Mesenchymal stem cell (in vitro differentiated cells and primary cell): ENCODE results near the gene CDHR3.

Experiments used
- DNase-seq: peaks from one replicate; pipeline ENCODE4 v3.0.0-alpha.2; 2013
- H2AFZ ChIP-seq: one replicate; pipeline ENCODE4 v1.6.1; 2013; ENCODE audit warnings: low read depth, mild to moderate bottlenecking, control low read depth, inconsistent platforms, low read length, moderate library complexity
- H2AK5ac ChIP-seq: 2 replicates; pipeline ENCODE4 v1.6.1; 2013; ENCODE audit warnings: low read length, moderate library complexity, mild to moderate bottlenecking, inconsistent platforms; ENCODE audit not compliant: severe bottlenecking
- H2BK120ac ChIP-seq: one replicate; pipeline ENCODE4 v1.6.1; 2013; ENCODE audit warnings: low read depth, mild to moderate bottlenecking, inconsistent platforms, low read length, moderate library complexity
- H2BK12ac ChIP-seq, 2 experiments: one replicate each; pipeline ENCODE4 v1.6.1; 2013; ENCODE audit warnings: inconsistent platforms in 2 of 2, low read length in 2 of 2, mild to moderate bottlenecking in 2 of 2, moderate library complexity in 2 of 2, control low read depth in 1 of 2
- H2BK15ac ChIP-seq: one replicate; pipeline ENCODE4 v1.6.1; 2013; ENCODE audit warnings: mild to moderate bottlenecking, low read depth, inconsistent platforms; ENCODE audit not compliant: poor library complexity, severe bottlenecking
- H2BK5ac ChIP-seq: 2 replicates; pipeline ENCODE4 v1.6.1; 2013; ENCODE audit warnings: low read depth, mild to moderate bottlenecking, low read length, control low read depth, inconsistent platforms; ENCODE audit not compliant: poor library complexity, severe bottlenecking
- H3K14ac ChIP-seq, 2 experiments: one replicate each; pipeline ENCODE4 v1.6.1; 2013; ENCODE audit warnings: inconsistent platforms in 2 of 2, low read length in 2 of 2, control low read depth in 1 of 2, mild to moderate bottlenecking in 1 of 2, moderate library complexity in 1 of 2
- H3K18ac ChIP-seq, 2 experiments: one replicate each; pipeline ENCODE4 v1.6.1; 2013; ENCODE audit warnings: inconsistent platforms in 2 of 2, low read length in 2 of 2, control low read depth in 1 of 2, low read depth in 1 of 2, mild to moderate bottlenecking in 1 of 2
- H3K23ac ChIP-seq, 2 experiments: one replicate each; pipeline ENCODE4 v1.6.1; 2013; ENCODE audit warnings: inconsistent platforms in 2 of 2, low read length in 2 of 2, mild to moderate bottlenecking in 2 of 2, moderate library complexity in 2 of 2, control low read depth in 1 of 2
- H3K27ac ChIP-seq: 2 replicates; pipeline ENCODE4 v1.5.1; 2013; ENCODE audit warnings: mild to moderate bottlenecking, moderate library complexity, low read length, control low read depth, inconsistent platforms; ENCODE audit not compliant: poor library complexity, severe bottlenecking
- H3K27me3 ChIP-seq, 2 experiments: 2 replicates each; pipeline versions ENCODE4 v1.6.1 to v1.7.0; 2013; ENCODE audit warnings: low read length in 2 of 2, mild to moderate bottlenecking in 2 of 2, moderate library complexity in 2 of 2, control low read depth in 1 of 2, inconsistent platforms in 1 of 2; ENCODE audit not compliant: control insufficient read depth in 1 of 2, insufficient read depth in 1 of 2
- H3K36me3 ChIP-seq, 2 experiments: 2 replicates each; pipeline versions ENCODE4 v1.6.1 to v1.7.0; 2013; ENCODE audit warnings: low read length in 2 of 2, control low read depth in 1 of 2, inconsistent platforms in 1 of 2, low read depth in 1 of 2, mild to moderate bottlenecking in 1 of 2; ENCODE audit not compliant: insufficient read depth in 2 of 2, control insufficient read depth in 1 of 2
- H3K4ac ChIP-seq, 2 experiments: one replicate each; pipeline ENCODE4 v1.6.1; 2013; ENCODE audit warnings: inconsistent platforms in 2 of 2, low read length in 2 of 2, mild to moderate bottlenecking in 2 of 2, moderate library complexity in 2 of 2, control low read depth in 1 of 2, low read depth in 1 of 2
- H3K4me1 ChIP-seq: 2 replicates; pipeline ENCODE4 v1.6.1; 2013; ENCODE audit warnings: low read depth, low read length, control low read depth; ENCODE audit not compliant: control insufficient read depth, insufficient read depth
- H3K4me2 ChIP-seq: 2 replicates; pipeline ENCODE4 v1.6.1; 2013; ENCODE audit warnings: low read length, mild to moderate bottlenecking, inconsistent platforms; ENCODE audit not compliant: poor library complexity, severe bottlenecking
- H3K4me3 ChIP-seq, 2 experiments: 2 replicates each; pipeline versions ENCODE4 v1.5.1 to v1.7.0; 2013; ENCODE audit warnings: low read length in 2 of 2, mild to moderate bottlenecking in 2 of 2, control low read depth in 1 of 2, low read depth in 1 of 2; ENCODE audit not compliant: insufficient read depth in 1 of 2
- H3K79me1 ChIP-seq: replicated peaks from 2 replicates; pipeline ENCODE4 v1.6.1; 2013; ENCODE audit warnings: mild to moderate bottlenecking, control low read depth, low read length, inconsistent platforms; ENCODE audit not compliant: poor library complexity, severe bottlenecking
- H3K9ac ChIP-seq: 2 replicates; pipeline ENCODE4 v1.7.0; 2013; ENCODE audit warnings: mild to moderate bottlenecking, low read length, moderate library complexity
- H3K9me3 ChIP-seq: 2 replicates; pipeline ENCODE4 v1.7.0; 2013; ENCODE audit warnings: mild to moderate bottlenecking, low read length; ENCODE audit not compliant: control insufficient read depth
- H4K8ac ChIP-seq: one replicate; pipeline ENCODE4 v1.6.1; 2013; ENCODE audit warnings: inconsistent platforms, mild to moderate bottlenecking, low read length, moderate library complexity
- H4K91ac ChIP-seq: one replicate; pipeline ENCODE4 v1.6.1; 2013; ENCODE audit warnings: mild to moderate bottlenecking, low read length, inconsistent platforms
- WGBS: methylation state at CpG from one replicate; pipeline ENCODE4 v1.1.7; 2013; ENCODE audit warnings: mixed read lengths; 5-methylcytosine and 5-hydroxymethylcytosine counted together

The CDHR3 gene

DNA sequence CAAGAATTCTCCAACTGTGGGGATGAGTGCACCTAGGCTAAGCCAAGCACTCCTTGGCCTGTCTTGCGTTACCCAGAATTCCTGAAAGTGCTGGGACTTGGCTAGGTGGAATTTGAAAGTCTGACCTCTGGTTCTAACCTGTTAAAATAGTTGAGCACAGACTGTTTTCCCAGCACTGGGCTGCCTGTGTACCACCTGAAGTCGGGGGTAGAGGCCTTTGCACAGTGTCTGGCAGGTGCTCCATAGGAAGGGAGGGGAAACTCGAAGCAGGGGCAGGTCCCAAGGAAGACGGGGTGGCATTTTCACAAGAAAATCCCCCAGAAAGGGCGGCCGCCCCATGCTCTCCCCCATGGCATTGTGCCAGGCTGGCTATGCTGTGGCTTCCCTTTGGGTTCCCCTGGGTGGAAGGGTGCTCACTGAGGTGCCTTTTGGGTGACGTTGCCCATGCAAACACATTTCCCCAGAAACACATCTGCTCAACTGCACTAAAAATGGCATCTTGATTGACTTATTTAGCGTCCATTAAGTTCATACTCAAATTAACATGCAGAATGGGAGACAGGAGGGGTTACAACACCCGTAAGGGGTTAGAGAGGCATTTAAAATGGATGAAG is 86.2 kb downstream of the CDHR3 start:
- Histone ChIP-seq H4K8ac (no peak overlapping the region), H3K9me3 (no peaks in the 10 kb centered on the region), H3K23ac (no peak overlapping the region), H3K18ac (no peak overlapping the region), H3K4me2 (no peak overlapping the region), H2BK15ac (no peak overlapping the region), H3K27ac (no peak overlapping the region), H3K27me3 (peaks cover 35 to 43% of the 10 kb centered on the region in 2 experiments), H3K36me3 (no peaks in the 10 kb centered on the region), H2AK5ac (no peak overlapping the region), H4K91ac (no peak overlapping the region), H3K79me1 (no peaks in the 10 kb centered on the region), H3K4ac (no peak overlapping the region), H2BK12ac (no peak overlapping the region), H3K14ac (no peak overlapping the region), H2BK120ac (no peak overlapping the region), H3K4me3 (no peak overlapping the region), H3K4me1 (peaks cover 7% of the 10 kb centered on the region), H3K9ac (no peak overlapping the region), H2BK5ac (no peak overlapping the region), H2AFZ (no peak overlapping the region)
- 88% methylated on average over 7 of the region's 9 CpGs for WGBS
- no peak for DNase-seq

DNA sequence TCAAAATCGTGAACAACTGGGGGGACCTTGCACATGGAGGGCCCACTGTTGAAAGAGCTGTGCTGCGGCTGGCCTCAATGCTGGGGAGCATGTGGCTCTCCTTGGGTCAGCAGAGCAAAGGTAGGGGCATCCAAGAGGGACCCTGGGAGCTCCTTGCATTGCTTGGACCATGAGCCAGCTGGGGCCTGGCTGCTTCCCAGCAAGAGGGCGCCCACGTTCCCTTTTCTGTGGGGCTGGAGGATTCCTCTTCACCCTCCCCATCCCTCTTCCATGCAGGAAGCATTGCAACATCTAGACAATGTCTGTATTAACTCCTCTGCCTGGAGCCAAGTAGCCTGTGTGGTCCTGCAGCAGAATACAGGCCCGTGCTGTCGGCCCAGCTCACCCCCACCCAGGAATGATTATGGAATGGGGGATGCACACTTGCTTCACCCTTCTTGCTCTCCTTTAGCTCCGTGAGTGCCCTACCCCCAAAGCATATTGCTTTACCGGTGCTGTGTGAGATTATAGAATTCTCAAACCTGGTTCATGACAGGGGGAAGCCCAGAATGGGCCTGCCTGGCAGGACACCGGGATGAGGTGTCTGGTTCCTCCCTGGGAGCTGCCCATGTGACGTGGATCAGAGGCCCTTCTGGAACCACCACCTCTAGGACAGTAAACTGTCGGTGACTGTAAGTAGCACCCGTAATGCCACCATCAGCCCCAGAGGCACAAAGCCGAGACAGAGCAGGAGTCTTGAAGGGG is 87.1 kb downstream of the CDHR3 start:
- no peak overlapping the region for H3K23ac ChIP-seq
- no peak overlapping the region for H4K8ac ChIP-seq
- H3K36me3 ChIP-seq, result no peaks in the 10 kb centered on the region
- H2AFZ ChIP-seq, result no peak overlapping the region
- peaks cover 35 to 42% of the 10 kb centered on the region in 2 experiments for H3K27me3 ChIP-seq
- peaks cover 7% of the 10 kb centered on the region for H3K4me1 ChIP-seq
- no peaks in the 10 kb centered on the region for H3K79me1 ChIP-seq
- peak overlapping the region in 1 of 2 experiments; percentile 14 for H3K14ac ChIP-seq
- H2BK120ac ChIP-seq, result no peak overlapping the region
- H2AK5ac ChIP-seq, result no peak overlapping the region
- H3K9ac ChIP-seq, result peak overlapping the region; percentile 71
- H2BK12ac ChIP-seq, result peak overlapping the region; percentile 62 to 64
- no peaks in the 10 kb centered on the region for H3K9me3 ChIP-seq
- no peak overlapping the region for H3K27ac ChIP-seq
- H4K91ac ChIP-seq, result peak overlapping the region; percentile 6
- peak overlapping the region in 1 of 2 experiments; percentile 50 for H3K4me3 ChIP-seq
- peak; percentile 83 for DNase-seq
- H3K4me2 ChIP-seq, result no peak overlapping the region
- H2BK5ac ChIP-seq, result no peak overlapping the region
- no peak overlapping the region for H2BK15ac ChIP-seq
- peak overlapping the region; percentile 23 to 66 for H3K18ac ChIP-seq
- 73% methylated on average over 13 of the region's 13 CpGs for WGBS
- H3K4ac ChIP-seq, result peak overlapping the region in 1 of 2 experiments; percentile 24

DNA sequence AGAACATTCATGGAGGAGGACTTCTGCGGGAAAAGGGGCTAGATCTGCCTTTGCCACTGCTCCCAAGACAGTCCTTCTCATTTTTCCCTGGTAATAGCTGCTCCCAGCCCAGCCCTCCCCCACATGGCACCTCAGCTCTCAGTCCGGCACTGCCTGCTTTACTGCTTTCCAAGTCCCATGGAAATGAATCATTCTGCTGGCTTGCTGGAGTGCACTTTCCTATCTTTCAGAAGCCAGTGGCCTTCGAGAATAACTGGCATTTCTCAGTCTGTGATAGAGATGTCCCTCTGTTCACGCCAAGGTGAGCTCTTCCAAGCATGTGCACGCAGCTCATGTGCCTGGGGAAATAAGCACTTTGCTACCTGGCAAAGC is 87.7 kb downstream of the CDHR3 start:
- no peak overlapping the region for H3K4ac ChIP-seq
- no peak overlapping the region for H2AK5ac ChIP-seq
- no peak overlapping the region for H2BK120ac ChIP-seq
- peaks cover 7% of the 10 kb centered on the region for H3K4me1 ChIP-seq
- H2BK5ac ChIP-seq, result no peak overlapping the region
- H3K23ac ChIP-seq, result no peak overlapping the region
- peak overlapping the region in 1 of 2 experiments; percentile 50 for H3K4me3 ChIP-seq
- peak overlapping the region; percentile 5 to 66 for H3K18ac ChIP-seq
- no peaks in the 10 kb centered on the region for H3K36me3 ChIP-seq
- no peaks in the 10 kb centered on the region for H3K79me1 ChIP-seq
- 56% methylated on average over 5 of the region's 5 CpGs for WGBS
- H2BK12ac ChIP-seq, result peak overlapping the region in 1 of 2 experiments; percentile 64
- no peak overlapping the region for H3K27ac ChIP-seq
- H3K4me2 ChIP-seq, result no peak overlapping the region
- no peaks in the 10 kb centered on the region for H3K9me3 ChIP-seq
- no peak overlapping the region for H4K8ac ChIP-seq
- H3K27me3 ChIP-seq, result peaks cover 39 to 40% of the 10 kb centered on the region in 2 experiments
- no peak overlapping the region for H4K91ac ChIP-seq
- H2AFZ ChIP-seq, result no peak overlapping the region
- no peak overlapping the region for H2BK15ac ChIP-seq
- peak overlapping the region; percentile 71 for H3K9ac ChIP-seq
- peak overlapping the region in 1 of 2 experiments; percentile 3 for H3K14ac ChIP-seq
- peak; percentile 76 for DNase-seq

DNA sequence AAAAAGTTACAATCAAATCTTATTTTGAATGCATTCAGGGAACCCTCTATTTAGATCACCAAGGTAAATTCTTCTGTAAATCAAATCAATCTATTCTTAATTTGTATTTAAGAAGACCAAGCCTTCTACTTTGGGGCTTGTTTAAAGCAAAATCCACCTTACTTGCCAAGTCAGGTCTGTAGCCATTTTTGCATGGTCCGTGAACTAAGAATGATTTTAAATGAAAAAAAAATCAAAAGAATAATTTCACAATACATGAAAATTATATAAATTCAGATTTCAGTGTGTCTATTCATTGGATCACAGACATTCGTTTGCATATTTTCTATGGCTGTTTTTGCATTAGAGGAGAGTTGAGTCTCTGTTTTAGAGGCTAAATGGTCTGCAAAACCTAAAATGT is 89.6 kb downstream of the CDHR3 start:
- Histone ChIP-seq H3K36me3 (no peaks in the 10 kb centered on the region), H3K14ac (no peak overlapping the region), H2BK5ac (no peak overlapping the region), H2BK120ac (no peak overlapping the region), H3K9me3 (no peaks in the 10 kb centered on the region), H3K9ac (no peak overlapping the region), H2AFZ (no peak overlapping the region), H3K4me2 (no peak overlapping the region), H2AK5ac (no peak overlapping the region), H3K79me1 (no peaks in the 10 kb centered on the region), H3K27me3 (peaks cover 22 to 25% of the 10 kb centered on the region in 2 experiments), H3K27ac (no peak overlapping the region), H3K4me1 (peaks cover 7% of the 10 kb centered on the region), H4K91ac (no peak overlapping the region), H4K8ac (no peak overlapping the region), H3K23ac (no peak overlapping the region), H3K4me3 (no peak overlapping the region), H2BK15ac (no peak overlapping the region), H2BK12ac (no peak overlapping the region), H3K4ac (no peak overlapping the region), H3K18ac (no peak overlapping the region)
- DNase-seq, result no peak
- 78% methylated on average over 1 of the region's 2 CpGs for WGBS
